Mesothelial cell of epicardium (in vitro differentiated cells): ENCODE measurements around the gene AFAP1. TPM values are rescaled to one million over a fixed set of nuclear protein-coding genes. Genes with fewer than 3 reads are reported as not detected.

ENCODE experiments used
- DNase-seq, 2 experiments: peaks; one replicate each; pipeline ENCODE4 v3.0.0; 2021; ENCODE audit warnings: low spot score in 2 of 2; ENCODE audit not compliant: unreplicated experiment in 2 of 2
- H3K27ac Mint-ChIP-seq: 2 replicates; pipeline ENCODE4 v1.8.0; 2021; ENCODE audit warnings: mixed read lengths
- H3K27me3 Mint-ChIP-seq: 2 replicates; pipeline ENCODE4 v1.8.0; 2021; ENCODE audit warnings: low read depth, mixed read lengths
- H3K36me3 Mint-ChIP-seq: 2 replicates; pipeline ENCODE4 v1.8.0; 2021; ENCODE audit warnings: mixed read lengths
- H3K4me1 Mint-ChIP-seq: 2 replicates; pipeline ENCODE4 v1.8.0; 2021; ENCODE audit warnings: mixed read lengths
- H3K4me3 Mint-ChIP-seq: 2 replicates; pipeline ENCODE4 v1.8.0; 2021; ENCODE audit warnings: mild to moderate bottlenecking, moderate library complexity, mixed read lengths
- H3K9me3 Mint-ChIP-seq: 2 replicates; pipeline ENCODE4 v1.8.0; 2021; ENCODE audit warnings: mixed read lengths
- CTCF ChIP-seq: fragments of 200-600 bp; sonication (generic); IDR thresholded peaks from one replicate; pipeline ENCODE4 v1.5.0; 2021; ENCODE audit warnings: antibody characterized with exemption; ENCODE audit not compliant: unreplicated experiment
- total RNA-seq: library from RNA; stranded (reverse); gene quantifications from 3 replicates; pipeline ENCODE4 v1.2.1, GENCODE V29; 2021

Gene AFAP1
- total RNA-seq, 1 donor from 2014 or later, result 82.4 TPM

- no peak for TF ChIP-seq CTCF
- Mint-ChIP-seq H3K4me1 (peaks cover 25% of the 10 kb centered on the region), H3K4me3 (no peak overlapping the region), H3K9me3 (no peaks in the 10 kb centered on the region), H3K36me3 (peaks cover 33% of the 10 kb centered on the region), H3K27me3 (no peaks in the 10 kb centered on the region), H3K27ac (no peak overlapping the region)
- DNase-seq, result no peak
These were observed 84.8 kb downstream of the AFAP1 start for GRCh38 chr4:7854697-7855370.

- no peak for TF ChIP-seq CTCF
- no peaks in the 10 kb centered on the region for H3K9me3 Mint-ChIP-seq
- no peak overlapping the region for H3K4me3 Mint-ChIP-seq
- DNase-seq, result no peak
- peaks cover 38% of the 10 kb centered on the region for H3K36me3 Mint-ChIP-seq
- H3K4me1 Mint-ChIP-seq, result peaks cover 23% of the 10 kb centered on the region
- H3K27me3 Mint-ChIP-seq, result no peaks in the 10 kb centered on the region
- no peak overlapping the region for H3K27ac Mint-ChIP-seq
These were observed 85.4 kb downstream of the AFAP1 start for GRCh38 chr4:7854216-7854615.

- Mint-ChIP-seq H3K4me3 (no peak overlapping the region), H3K36me3 (peaks cover 47% of the 10 kb centered on the region), H3K4me1 (peaks cover 18% of the 10 kb centered on the region), H3K27ac (no peak overlapping the region), H3K27me3 (no peaks in the 10 kb centered on the region), H3K9me3 (no peaks in the 10 kb centered on the region)
- DNase-seq, result no peak
- TF ChIP-seq CTCF, result no peak
These were observed 86.4 kb downstream of the AFAP1 start for GRCh38 chr4:7853271-7853670.

- no peaks in the 10 kb centered on the region for H3K27me3 Mint-ChIP-seq
- no peak overlapping the region for H3K4me3 Mint-ChIP-seq
- H3K27ac Mint-ChIP-seq, result no peak overlapping the region
- DNase-seq, result no peak
- H3K9me3 Mint-ChIP-seq, result no peaks in the 10 kb centered on the region
- no peak for TF ChIP-seq CTCF
- peaks cover 12% of the 10 kb centered on the region for H3K4me1 Mint-ChIP-seq
- H3K36me3 Mint-ChIP-seq, result peaks cover 49% of the 10 kb centered on the region
These were observed 87.0 kb downstream of the AFAP1 start for GRCh38 chr4:7852568-7853185.

GRCh38 chr4:7850489-7850888 lies 89.2 kb downstream of the AFAP1 start:
- no peak overlapping the region for H3K4me3 Mint-ChIP-seq
- no peak for TF ChIP-seq CTCF
- DNase-seq, result no peak
- H3K4me1 Mint-ChIP-seq, result no peaks in the 10 kb centered on the region
- H3K36me3 Mint-ChIP-seq, result peaks cover 51% of the 10 kb centered on the region
- no peaks in the 10 kb centered on the region for H3K27me3 Mint-ChIP-seq
- peak overlapping the region; percentile 8 for H3K27ac Mint-ChIP-seq
- no peaks in the 10 kb centered on the region for H3K9me3 Mint-ChIP-seq
